AG09309 (cell line): ENCODE results near the gene NSD2.
A peak's percentile ranks its signal among the peaks of the same experiment; 100 is the strongest.

Experiments
- DNase-seq: peaks from one replicate; pipeline ENCODE4 v3.0.0-alpha.2; 2010; ENCODE audit warnings: low read depth
- H3K4me3 ChIP-seq: 2 replicates; pipeline ENCODE4 v1.5.1; 2011; ENCODE audit warnings: mild to moderate bottlenecking, low read depth, low read length, moderate library complexity; ENCODE audit not compliant: control insufficient read depth
- TF ChIP-seq, protein P1 (sequence below): IDR thresholded peaks from 2 replicates; pipeline ENCODE4 v1.5.1; 2011; ENCODE audit warnings: mild to moderate bottlenecking, low read depth, low read length, inconsistent platforms; ENCODE audit not compliant: insufficient read depth, control insufficient read depth; ENCODE audit errors: missing control alignments

The NSD2 gene

DNA sequence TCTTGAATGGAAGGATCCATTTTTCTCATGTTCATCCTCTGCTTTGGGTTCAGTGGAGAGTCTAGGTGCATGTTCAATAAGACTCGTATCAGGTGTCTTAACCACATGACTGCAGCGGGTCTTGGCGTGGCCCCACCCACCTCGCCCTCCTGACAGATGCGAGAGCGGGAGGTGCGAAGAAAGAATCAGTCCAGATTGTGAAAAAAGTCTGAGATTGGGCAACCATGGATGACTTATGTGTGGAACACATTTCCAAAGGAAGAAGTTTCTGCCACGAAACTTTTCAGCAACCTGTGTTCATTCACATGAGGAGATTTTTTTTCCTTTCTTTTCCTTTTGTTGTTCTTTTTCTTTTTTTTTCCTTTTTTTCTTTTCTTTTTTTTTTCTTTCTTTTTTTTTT lies 66.8 kb downstream of the NSD2 start:
- DNase-seq: no peak
- TF ChIP-seq, protein P1, sequence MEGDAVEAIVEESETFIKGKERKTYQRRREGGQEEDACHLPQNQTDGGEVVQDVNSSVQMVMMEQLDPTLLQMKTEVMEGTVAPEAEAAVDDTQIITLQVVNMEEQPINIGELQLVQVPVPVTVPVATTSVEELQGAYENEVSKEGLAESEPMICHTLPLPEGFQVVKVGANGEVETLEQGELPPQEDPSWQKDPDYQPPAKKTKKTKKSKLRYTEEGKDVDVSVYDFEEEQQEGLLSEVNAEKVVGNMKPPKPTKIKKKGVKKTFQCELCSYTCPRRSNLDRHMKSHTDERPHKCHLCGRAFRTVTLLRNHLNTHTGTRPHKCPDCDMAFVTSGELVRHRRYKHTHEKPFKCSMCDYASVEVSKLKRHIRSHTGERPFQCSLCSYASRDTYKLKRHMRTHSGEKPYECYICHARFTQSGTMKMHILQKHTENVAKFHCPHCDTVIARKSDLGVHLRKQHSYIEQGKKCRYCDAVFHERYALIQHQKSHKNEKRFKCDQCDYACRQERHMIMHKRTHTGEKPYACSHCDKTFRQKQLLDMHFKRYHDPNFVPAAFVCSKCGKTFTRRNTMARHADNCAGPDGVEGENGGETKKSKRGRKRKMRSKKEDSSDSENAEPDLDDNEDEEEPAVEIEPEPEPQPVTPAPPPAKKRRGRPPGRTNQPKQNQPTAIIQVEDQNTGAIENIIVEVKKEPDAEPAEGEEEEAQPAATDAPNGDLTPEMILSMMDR: no peak
- H3K4me3 ChIP-seq: no peak overlapping the region

DNA sequence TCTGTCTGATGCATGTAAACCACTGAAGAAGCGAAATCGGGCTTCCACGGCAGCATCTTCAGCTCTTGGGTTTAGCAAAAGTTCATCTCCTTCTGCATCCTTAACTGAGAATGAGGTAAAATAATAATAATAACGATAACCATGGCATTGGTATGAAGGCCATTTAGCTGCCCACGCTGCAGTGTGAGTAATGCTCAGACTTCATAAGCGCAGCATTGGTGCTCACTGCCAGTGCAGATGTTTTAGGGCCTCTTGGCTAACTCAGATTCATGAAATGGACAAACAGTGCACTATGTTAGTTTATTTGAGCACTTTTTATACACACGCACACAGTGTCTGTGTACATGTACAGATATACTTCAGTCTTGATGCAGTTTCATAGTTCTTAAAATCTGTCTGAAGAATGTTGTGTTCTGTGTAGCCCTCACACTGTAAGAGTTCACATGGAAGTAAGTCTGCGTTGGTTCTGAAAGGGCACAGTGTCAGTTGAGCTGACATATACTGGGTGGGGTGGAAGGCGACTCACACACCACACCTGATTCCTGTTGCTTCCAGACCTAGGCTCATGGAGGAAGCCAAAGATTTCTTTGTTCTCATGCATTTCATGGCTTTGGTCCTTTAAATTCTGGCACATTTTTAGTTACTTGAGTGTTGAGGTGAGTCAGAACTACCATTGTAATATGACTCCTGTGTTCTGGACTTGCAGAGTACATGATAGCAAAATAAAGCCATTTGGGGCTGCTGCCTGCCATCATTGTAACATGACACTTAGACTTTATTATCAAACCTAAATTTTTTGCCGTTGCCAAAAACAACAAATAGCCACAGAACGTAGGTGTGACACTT lies 68.7 kb downstream of the NSD2 start:
- TF ChIP-seq, protein P1: no peak
- peak; percentile 66 for DNase-seq
- no peak overlapping the region for H3K4me3 ChIP-seq

DNA sequence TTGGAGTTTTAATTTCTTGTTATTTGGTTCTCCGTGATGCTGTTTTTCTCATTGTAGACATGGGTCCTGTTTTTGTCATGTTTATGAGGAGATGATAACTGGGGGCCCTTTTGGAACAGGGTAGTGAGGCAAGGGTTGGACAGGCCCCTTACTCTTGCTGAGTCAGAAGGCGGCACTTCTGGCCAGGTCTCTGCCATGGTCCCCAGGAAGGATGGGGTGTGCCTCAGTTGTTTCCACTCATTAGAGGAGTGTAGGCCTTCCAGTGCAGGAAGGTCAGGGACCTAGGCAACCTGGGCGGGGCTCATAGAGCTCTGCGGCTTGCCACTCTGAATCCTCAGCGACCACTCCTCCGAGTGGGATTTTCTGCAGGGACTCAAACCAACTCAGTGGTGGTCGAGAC lies 69.4 kb downstream of the NSD2 start:
- DNase-seq: no peak
- H3K4me3 ChIP-seq: no peak overlapping the region
- TF ChIP-seq, protein P1: no peak

DNA sequence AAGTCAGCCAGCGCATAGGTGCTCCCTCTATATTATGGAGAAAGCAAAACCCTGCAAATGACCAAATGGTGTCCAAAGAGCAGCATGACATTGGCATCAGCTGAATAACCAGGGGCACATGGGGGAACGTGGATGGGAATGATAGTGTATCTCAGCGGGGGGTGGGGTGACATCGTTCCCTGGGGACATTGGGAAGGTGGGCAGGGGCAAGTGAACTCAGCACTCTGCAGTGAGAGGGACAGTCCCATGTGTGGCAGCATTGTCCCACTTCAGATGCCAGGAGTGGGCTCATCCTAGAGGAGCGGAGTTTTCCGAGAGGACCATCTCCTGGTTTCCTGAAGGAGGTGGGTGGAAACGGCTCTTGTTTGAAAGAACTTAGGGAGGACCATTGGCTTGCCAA lies 72.7 kb downstream of the NSD2 start:
- no peak for DNase-seq
- no peak overlapping the region for H3K4me3 ChIP-seq
- TF ChIP-seq, protein P1: no peak

DNA sequence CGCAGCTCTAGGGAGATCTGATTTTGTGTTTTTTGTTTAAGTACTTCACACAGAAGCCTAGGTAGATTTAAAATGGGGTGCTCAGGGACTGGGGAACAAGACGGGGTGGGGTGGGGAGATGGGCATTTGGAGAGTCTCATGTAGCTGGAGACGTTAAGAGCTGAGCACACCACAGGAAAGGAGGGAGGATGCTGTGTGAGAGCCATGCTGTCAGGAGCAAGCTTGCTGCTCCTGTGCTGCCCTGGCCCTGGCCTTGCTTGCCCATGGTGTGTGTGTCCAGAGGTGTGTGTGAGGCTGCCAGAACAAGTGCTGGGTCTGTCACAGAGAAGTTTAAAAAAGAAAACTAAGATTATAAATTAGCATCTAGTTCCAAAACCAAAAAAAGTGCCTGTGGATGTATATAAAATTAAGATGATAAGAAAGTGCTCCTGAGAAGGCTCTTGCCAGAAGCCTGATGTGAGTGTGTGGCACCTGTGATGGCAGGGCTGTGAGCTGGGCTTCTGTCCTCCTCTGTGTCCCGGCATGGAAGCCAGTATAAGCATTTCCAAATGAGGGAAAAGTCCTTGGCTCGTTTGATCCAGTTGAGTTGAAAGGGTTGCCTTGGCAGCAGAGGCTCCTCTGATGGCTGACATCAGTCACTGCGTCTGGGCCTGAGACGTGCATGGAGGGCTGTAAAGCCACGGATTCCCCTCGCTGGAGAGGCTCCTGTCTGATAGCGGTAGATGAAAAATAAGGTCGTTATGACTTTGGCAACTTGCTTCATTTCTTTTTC lies 74.1 kb downstream of the NSD2 start:
- TF ChIP-seq, protein P1: no peak
- DNase-seq: no peak
- no peak overlapping the region for H3K4me3 ChIP-seq

DNA sequence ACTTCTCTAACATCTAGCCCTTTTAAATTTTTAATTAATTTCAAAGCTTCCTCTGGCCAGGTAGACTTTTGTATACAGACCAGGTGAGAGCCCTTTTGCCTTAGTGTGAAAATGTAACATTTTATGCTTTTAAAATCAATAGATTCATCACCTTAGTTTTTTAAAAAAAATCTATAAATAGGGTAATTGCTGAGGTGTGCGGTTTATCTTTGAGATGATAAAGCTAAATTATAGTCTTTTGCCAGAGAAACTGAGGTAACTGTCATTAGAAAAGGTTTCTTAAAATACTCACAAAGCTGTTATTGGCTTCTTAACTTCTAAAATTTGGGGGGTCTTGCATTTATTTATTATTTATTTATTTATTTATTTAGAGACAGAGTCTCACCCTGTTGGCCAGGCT lies 74.7 kb downstream of the NSD2 start:
- TF ChIP-seq, protein P1: no peak
- H3K4me3 ChIP-seq: no peak overlapping the region
- DNase-seq: no peak
